Hepatocyte (in vitro differentiated cells): ENCODE results near the gene OSBPL3. TPM values are rescaled to one million over a fixed set of nuclear protein-coding genes. Genes with fewer than 3 reads are reported as not detected.

Source experiments
- DNase-seq: peaks from one replicate; pipeline ENCODE4 v3.0.0-alpha.2; 2016; ENCODE audit warnings: low spot score
- H2AFZ ChIP-seq: fragments of 200-600 bp; sonication (generic); 2 replicates; pipeline ENCODE4 v1.6.0; 2016; ENCODE audit warnings: antibody characterized with exemption, mild to moderate bottlenecking
- H3K27ac ChIP-seq: fragments of 200-600 bp; sonication (generic); 2 replicates; pipeline ENCODE4 v1.5.1; 2016; ENCODE audit warnings: mild to moderate bottlenecking
- H3K27me3 ChIP-seq: fragments of 200-600 bp; sonication (generic); 2 replicates; pipeline ENCODE4 v1.6.1; 2016
- H3K36me3 ChIP-seq: fragments of 200-600 bp; sonication (generic); replicated peaks from 2 replicates; pipeline ENCODE4 v1.5.1; 2016; ENCODE audit warnings: low read depth; ENCODE audit not compliant: insufficient read depth
- H3K4me1 ChIP-seq: fragments of 200-600 bp; sonication (generic); 2 replicates; pipeline ENCODE4 v1.5.1; 2016; ENCODE audit warnings: mild to moderate bottlenecking, moderate library complexity; ENCODE audit not compliant: insufficient read depth
- H3K4me2 ChIP-seq: fragments of 200-600 bp; sonication (generic); 2 replicates; pipeline ENCODE4 v1.6.0; 2016
- H3K4me3 ChIP-seq: fragments of 200-600 bp; sonication (generic); 2 replicates; pipeline ENCODE4 v1.5.1; 2016; ENCODE audit warnings: mild to moderate bottlenecking
- H3K79me2 ChIP-seq: fragments of 200-600 bp; sonication (generic); 2 replicates; pipeline ENCODE4 v1.6.0; 2017; ENCODE audit warnings: mild to moderate bottlenecking
- H3K9me2 ChIP-seq: fragments of 200-600 bp; sonication (generic); replicated peaks from 2 replicates; pipeline ENCODE4 v1.6.0; 2017; ENCODE audit warnings: mild to moderate bottlenecking; ENCODE audit not compliant: insufficient read depth
- H3K9me3 ChIP-seq: fragments of 200-600 bp; sonication (generic); 2 replicates; pipeline ENCODE4 v1.5.1; 2016; ENCODE audit warnings: low read depth, mild to moderate bottlenecking
- H4K20me1 ChIP-seq: fragments of 200-600 bp; sonication (generic); 2 replicates; pipeline ENCODE4 v1.6.0; 2016; ENCODE audit warnings: mild to moderate bottlenecking; ENCODE audit not compliant: insufficient read depth, poor library complexity, severe bottlenecking
- CTCF ChIP-seq: fragments of 200-600 bp; sonication (generic); IDR thresholded peaks from 2 replicates; pipeline ENCODE4 v1.5.1; 2016; ENCODE audit warnings: antibody characterized with exemption, mild to moderate bottlenecking; ENCODE audit not compliant: poor library complexity
- EZH2 ChIP-seq: fragments of 200-600 bp; sonication (generic); IDR thresholded peaks from 2 replicates; pipeline ENCODE4 v1.6.1; 2016; ENCODE audit warnings: antibody characterized with exemption, mild to moderate bottlenecking, borderline replicate concordance
- EZH2phosphoT487 ChIP-seq: fragments of 200-600 bp; sonication (generic); IDR thresholded peaks from one replicate; pipeline ENCODE4 v1.6.1; 2018; ENCODE audit warnings: antibody characterized with exemption, mild to moderate bottlenecking, low read depth, moderate library complexity; ENCODE audit not compliant: unreplicated experiment, severe bottlenecking
- WGBS: methylation state at CpG from one replicate; pipeline ENCODE4 v1.1.6; 2016; ENCODE audit warnings: low lambda C conversion rate; ENCODE audit errors: missing lambda C conversion rate; 5-methylcytosine and 5-hydroxymethylcytosine counted together
- polyA plus RNA-seq: library from polyadenylated mRNA; unstranded; fragments of >200 nt; fragmentation: Nextera tagmentation; extraction: Ambion mirVana; gene quantifications from 2 replicates; pipeline ENCODE4 v1.2.1, GENCODE V29; 2016
- total RNA-seq: library from RNA; depleted of rRNA; stranded (reverse); fragments of >200 nt; gene quantifications from 2 replicates; pipeline ENCODE4 v1.2.3, GENCODE V29; 2014

OSBPL3 gene
- total and polyA plus RNA-seq, 2 experiments from 2014 or later: 11.4 to 18.0 TPM

- no peaks in the 10 kb centered on the region for H3K4me1 ChIP-seq
- WGBS: 67% methylated on average over 5 of the region's 5 CpGs
- TF ChIP-seq EZH2: no peak
- TF ChIP-seq CTCF: no peak
- no peak for TF ChIP-seq EZH2phosphoT487
- no peaks in the 10 kb centered on the region for H4K20me1 ChIP-seq
- H3K9me3 ChIP-seq: no peaks in the 10 kb centered on the region
- H3K36me3 ChIP-seq: no peaks in the 10 kb centered on the region
- no peak overlapping the region for H3K4me3 ChIP-seq
- H2AFZ ChIP-seq: no peak overlapping the region
- peaks cover 31% of the 10 kb centered on the region for H3K79me2 ChIP-seq
- no peak overlapping the region for H3K27ac ChIP-seq
- no peak overlapping the region for H3K4me2 ChIP-seq
- H3K27me3 ChIP-seq: no peaks in the 10 kb centered on the region
- DNase-seq: no peak
- no peaks in the 10 kb centered on the region for H3K9me2 ChIP-seq
These were observed 37.8 kb downstream of the OSBPL3 start for GRCh38 chr7:24942226-24942625.

DNA sequence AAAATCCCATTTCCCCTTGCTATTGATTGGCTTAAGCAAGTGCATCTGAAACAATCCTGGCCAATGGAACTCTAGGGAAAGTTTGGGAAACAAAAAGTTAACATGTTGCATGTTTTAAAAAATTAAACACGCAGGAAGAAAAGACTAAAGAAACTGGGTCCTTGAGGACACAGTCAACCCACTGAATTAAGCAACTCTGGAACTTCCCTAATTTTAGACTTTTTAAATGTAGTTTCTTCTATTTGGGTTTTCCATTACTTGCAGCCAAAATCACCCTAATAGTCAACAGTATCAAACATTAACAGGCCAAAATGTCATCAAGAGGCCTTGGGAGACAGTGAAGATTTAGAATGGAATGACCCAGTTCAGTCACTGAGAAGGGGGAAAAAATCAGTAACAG, 40.6 kb downstream of the OSBPL3 start:
- H3K9me3 ChIP-seq: no peaks in the 10 kb centered on the region
- no peak overlapping the region for H3K4me3 ChIP-seq
- TF ChIP-seq EZH2 (no peak), EZH2phosphoT487 (no peak), CTCF (no peak)
- H3K27me3 ChIP-seq: no peaks in the 10 kb centered on the region
- no peaks in the 10 kb centered on the region for H3K9me2 ChIP-seq
- H3K4me1 ChIP-seq: no peaks in the 10 kb centered on the region
- no peak overlapping the region for H2AFZ ChIP-seq
- no peaks in the 10 kb centered on the region for H3K36me3 ChIP-seq
- WGBS: 100% methylated on average over 1 of the region's 1 CpG
- no peaks in the 10 kb centered on the region for H4K20me1 ChIP-seq
- H3K79me2 ChIP-seq: peaks cover 33% of the 10 kb centered on the region
- no peak for DNase-seq
- H3K27ac ChIP-seq: no peak overlapping the region
- H3K4me2 ChIP-seq: no peak overlapping the region

- Histone ChIP-seq H3K9me2 (no peaks in the 10 kb centered on the region), H3K4me3 (no peak overlapping the region), H3K27me3 (no peaks in the 10 kb centered on the region), H2AFZ (no peak overlapping the region), H3K4me2 (no peak overlapping the region), H3K4me1 (no peaks in the 10 kb centered on the region), H3K79me2 (peaks cover 32% of the 10 kb centered on the region), H3K27ac (no peak overlapping the region), H3K9me3 (no peaks in the 10 kb centered on the region), H4K20me1 (no peaks in the 10 kb centered on the region), H3K36me3 (no peaks in the 10 kb centered on the region)
- WGBS: 73% methylated on average over 3 of the region's 3 CpGs
- no peak for DNase-seq
- TF ChIP-seq CTCF (no peak), EZH2phosphoT487 (no peak), EZH2 (no peak)
These were observed 43.7 kb downstream of the OSBPL3 start for GRCh38 chr7:24936121-24936824.
